22Rv1 (cell line): ENCODE data around the gene AMOTL2.

Experiments
- ZFX ChIP-seq: fragments of 450-650 bp; IDR thresholded peaks from 2 replicates; pipeline ENCODE4 v1.6.1; 2017; ENCODE audit warnings: antibody characterized with exemption, borderline replicate concordance
- TF ChIP-seq, protein P1 (sequence below): fragments of 450-650 bp; IDR thresholded peaks from 2 replicates; pipeline ENCODE4 v1.5.1; 2017; ENCODE audit warnings: mild to moderate bottlenecking

DNA sequence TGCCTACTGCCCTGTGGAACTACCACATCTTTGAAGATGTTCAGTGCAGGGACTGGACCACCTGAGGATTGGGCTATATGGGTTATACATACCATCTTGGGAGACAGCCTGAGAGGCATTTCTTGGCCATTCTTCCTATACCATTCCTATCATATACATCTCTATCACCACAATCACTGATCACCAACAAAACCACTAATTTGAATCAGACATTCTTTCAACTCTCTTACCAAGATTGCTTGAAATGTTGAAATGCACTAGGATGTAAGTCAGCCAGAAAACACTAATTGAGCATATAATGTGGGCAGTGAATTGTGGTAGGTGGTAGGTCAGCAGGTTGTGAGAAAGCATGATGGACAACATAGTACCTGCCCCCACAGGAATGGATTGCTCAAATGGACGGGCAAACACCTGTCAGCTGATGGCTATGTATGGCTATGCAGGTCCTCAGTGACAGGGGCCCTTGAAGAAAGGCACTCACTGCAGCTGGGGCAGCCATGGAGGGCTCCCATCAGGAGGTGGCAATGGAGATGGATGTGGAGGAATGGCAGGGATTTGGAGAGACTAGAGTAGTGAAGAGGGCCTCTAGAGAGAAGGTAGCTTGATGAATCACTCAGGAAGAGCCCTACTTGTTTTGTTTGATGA is 49.1 kb downstream of the AMOTL2 start:
- TF ChIP-seq, protein P1, sequence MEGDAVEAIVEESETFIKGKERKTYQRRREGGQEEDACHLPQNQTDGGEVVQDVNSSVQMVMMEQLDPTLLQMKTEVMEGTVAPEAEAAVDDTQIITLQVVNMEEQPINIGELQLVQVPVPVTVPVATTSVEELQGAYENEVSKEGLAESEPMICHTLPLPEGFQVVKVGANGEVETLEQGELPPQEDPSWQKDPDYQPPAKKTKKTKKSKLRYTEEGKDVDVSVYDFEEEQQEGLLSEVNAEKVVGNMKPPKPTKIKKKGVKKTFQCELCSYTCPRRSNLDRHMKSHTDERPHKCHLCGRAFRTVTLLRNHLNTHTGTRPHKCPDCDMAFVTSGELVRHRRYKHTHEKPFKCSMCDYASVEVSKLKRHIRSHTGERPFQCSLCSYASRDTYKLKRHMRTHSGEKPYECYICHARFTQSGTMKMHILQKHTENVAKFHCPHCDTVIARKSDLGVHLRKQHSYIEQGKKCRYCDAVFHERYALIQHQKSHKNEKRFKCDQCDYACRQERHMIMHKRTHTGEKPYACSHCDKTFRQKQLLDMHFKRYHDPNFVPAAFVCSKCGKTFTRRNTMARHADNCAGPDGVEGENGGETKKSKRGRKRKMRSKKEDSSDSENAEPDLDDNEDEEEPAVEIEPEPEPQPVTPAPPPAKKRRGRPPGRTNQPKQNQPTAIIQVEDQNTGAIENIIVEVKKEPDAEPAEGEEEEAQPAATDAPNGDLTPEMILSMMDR, result no peak
- TF ChIP-seq ZFX, result no peak
